IMR-90 (cell line): Measurements from ENCODE around the gene RERE.

Experiments used
- CEBPB ChIP-seq: IDR thresholded peaks from 2 replicates; pipeline ENCODE4 v1.6.1; 2012; ENCODE audit warnings: low read depth, low read length, improper control_type of control experiment
- MAFK ChIP-seq: IDR thresholded peaks from 2 replicates; pipeline ENCODE4 v1.6.1; 2012; ENCODE audit warnings: low read depth, low read length, improper control_type of control experiment
- MXI1 ChIP-seq: IDR thresholded peaks from 2 replicates; pipeline ENCODE4 v1.6.1; 2012; ENCODE audit warnings: low read depth, mild to moderate bottlenecking, low read length, moderate library complexity, borderline replicate concordance
- POLR2A ChIP-seq: IDR thresholded peaks from 2 replicates; pipeline ENCODE4 v1.6.1; 2012; ENCODE audit warnings: mild to moderate bottlenecking, low read depth, low read length
- RCOR1 ChIP-seq: IDR thresholded peaks from 2 replicates; pipeline ENCODE4 v1.6.1; 2012; ENCODE audit warnings: mild to moderate bottlenecking, low read length, improper control_type of control experiment; ENCODE audit not compliant: insufficient replicate concordance
- RFX5 ChIP-seq: IDR thresholded peaks from 2 replicates; pipeline ENCODE4 v1.8.0; 2012; ENCODE audit warnings: low read depth, mild to moderate bottlenecking, low read length, moderate library complexity
- TF ChIP-seq, protein P1 (sequence below): conservative IDR thresholded peaks from 2 replicates; pipeline ENCODE4 v1.5.1; 2012; ENCODE audit warnings: mild to moderate bottlenecking, low read depth, low read length, improper control_type of control experiment
- TF ChIP-seq, protein P2 (sequence below): fragments of 150-350 bp; IDR thresholded peaks from 2 replicates; pipeline ENCODE4 v1.6.1; 2017; ENCODE audit warnings: mild to moderate bottlenecking, antibody characterized with exemption, low read length, low read depth

DNA sequence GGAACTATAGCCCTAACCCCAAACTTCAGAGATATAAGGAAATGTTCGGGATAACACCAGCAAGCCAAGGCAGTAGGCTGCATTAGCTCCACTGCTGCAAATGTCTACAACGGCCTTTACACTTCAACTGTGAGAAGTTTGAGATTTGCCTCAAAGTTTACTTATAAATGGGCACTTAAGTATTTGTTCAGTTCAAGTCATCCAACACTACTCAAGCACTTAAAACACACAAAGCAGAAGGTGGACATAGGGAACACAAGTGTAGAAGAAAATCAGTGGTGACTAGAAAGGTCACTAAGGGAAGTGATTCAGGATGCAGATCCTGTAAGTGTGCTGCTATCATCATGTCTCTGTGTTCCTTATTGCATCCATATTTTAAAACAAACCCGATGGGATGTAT lies 278.9 kb downstream of the RERE start:
- no peak for TF ChIP-seq POLR2A
- TF ChIP-seq, protein P1, sequence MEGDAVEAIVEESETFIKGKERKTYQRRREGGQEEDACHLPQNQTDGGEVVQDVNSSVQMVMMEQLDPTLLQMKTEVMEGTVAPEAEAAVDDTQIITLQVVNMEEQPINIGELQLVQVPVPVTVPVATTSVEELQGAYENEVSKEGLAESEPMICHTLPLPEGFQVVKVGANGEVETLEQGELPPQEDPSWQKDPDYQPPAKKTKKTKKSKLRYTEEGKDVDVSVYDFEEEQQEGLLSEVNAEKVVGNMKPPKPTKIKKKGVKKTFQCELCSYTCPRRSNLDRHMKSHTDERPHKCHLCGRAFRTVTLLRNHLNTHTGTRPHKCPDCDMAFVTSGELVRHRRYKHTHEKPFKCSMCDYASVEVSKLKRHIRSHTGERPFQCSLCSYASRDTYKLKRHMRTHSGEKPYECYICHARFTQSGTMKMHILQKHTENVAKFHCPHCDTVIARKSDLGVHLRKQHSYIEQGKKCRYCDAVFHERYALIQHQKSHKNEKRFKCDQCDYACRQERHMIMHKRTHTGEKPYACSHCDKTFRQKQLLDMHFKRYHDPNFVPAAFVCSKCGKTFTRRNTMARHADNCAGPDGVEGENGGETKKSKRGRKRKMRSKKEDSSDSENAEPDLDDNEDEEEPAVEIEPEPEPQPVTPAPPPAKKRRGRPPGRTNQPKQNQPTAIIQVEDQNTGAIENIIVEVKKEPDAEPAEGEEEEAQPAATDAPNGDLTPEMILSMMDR = no peak
- TF ChIP-seq MXI1 = no peak
- TF ChIP-seq CEBPB = no peak
- TF ChIP-seq RCOR1 = no peak
- TF ChIP-seq, protein P2, sequence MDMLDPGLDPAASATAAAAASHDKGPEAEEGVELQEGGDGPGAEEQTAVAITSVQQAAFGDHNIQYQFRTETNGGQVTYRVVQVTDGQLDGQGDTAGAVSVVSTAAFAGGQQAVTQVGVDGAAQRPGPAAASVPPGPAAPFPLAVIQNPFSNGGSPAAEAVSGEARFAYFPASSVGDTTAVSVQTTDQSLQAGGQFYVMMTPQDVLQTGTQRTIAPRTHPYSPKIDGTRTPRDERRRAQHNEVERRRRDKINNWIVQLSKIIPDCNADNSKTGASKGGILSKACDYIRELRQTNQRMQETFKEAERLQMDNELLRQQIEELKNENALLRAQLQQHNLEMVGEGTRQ = no peak
- no peak for TF ChIP-seq RFX5
- TF ChIP-seq MAFK = no peak
